CMK (cell line): Measurements from ENCODE around the gene FTCD.
"Not testable (repeated sequence)": the region's sequence is repeated elsewhere in the genome, so short reads cannot be mapped to it uniquely, and the experiment has no call there.

Source experiments
- DNase-seq: peaks from one replicate; pipeline ENCODE4 v3.0.0-alpha.2; 2010; ENCODE audit warnings: low read depth

FTCD gene

DNA sequence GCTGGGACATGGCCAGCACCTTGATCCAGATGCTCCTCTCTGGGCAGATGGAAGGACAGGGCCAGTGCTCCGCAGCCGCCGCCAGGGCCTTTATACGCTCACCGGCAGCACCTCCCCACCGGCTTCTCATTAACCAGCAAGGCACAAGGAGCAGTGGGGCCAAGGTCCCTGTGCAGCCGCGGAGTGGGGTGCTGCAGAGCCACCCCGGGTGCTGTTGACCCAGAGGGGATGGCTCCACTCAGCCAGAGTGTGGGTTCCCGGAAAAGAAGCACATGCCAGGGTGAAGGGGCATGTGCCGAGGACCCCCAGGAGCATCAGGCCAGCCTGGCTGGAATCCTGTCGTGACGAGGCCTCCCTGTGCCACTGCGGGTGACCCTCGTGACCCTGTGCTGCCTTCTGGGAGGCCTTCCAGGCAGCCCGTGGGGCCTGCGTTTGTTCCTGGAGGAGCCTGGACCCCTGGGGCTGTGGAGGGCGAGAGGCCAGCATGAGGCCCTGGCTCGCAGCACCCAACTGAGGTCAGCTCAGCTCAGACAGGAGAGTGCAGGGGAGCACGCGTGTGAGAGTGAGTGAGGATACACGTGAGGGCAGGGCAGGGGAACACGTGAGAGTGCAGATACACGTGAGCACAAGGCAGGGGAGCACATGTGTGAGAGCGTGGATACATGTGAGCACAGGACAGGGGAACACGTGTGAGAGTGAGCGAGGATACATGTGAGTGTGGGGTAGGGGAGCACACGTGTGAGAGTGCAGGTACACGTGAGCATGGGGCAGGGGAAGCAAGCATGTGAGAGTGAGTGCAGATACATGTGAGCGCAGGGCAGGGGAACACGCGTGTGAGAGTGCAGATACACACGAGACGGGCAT, at the start of gene FTCD:
Gene FTCD, minus strand, starts transcription at position 66 of the 864 bp plus-strand sequence. Its CDS starts 56 bp downstream, at position 10.
- no peak for DNase-seq

GRCh38 chr21:46205166-46205565, 49.8 kb upstream of the FTCD start:
- DNase-seq = no peak

DNA sequence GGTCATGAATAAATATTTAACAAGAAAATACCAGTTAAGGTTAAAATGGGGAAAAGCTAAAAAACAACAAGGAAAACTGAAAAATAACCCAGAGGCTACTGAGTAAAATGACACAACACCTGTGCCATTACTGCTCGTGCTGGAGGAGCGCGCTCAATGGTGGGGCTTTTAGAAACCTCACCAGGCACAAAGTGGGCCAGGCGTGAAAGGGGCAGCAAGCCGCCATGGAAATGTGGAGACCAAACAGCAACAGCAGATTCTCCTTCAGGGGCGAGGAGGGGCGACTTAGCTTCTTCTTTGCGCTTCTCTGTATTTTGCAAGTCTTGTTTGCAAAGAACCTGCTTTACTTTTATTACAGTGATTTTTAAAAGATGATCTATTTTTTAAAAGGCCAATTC, 47.8 kb upstream of the FTCD start:
- no peak for DNase-seq

GRCh38 chr21:46202592-46203202, 47.3 kb upstream of the FTCD start:
- no peak for DNase-seq

GRCh38 chr21:46200877-46201803, 45.8 kb upstream of the FTCD start:
- not testable (repeated sequence) for DNase-seq

DNA sequence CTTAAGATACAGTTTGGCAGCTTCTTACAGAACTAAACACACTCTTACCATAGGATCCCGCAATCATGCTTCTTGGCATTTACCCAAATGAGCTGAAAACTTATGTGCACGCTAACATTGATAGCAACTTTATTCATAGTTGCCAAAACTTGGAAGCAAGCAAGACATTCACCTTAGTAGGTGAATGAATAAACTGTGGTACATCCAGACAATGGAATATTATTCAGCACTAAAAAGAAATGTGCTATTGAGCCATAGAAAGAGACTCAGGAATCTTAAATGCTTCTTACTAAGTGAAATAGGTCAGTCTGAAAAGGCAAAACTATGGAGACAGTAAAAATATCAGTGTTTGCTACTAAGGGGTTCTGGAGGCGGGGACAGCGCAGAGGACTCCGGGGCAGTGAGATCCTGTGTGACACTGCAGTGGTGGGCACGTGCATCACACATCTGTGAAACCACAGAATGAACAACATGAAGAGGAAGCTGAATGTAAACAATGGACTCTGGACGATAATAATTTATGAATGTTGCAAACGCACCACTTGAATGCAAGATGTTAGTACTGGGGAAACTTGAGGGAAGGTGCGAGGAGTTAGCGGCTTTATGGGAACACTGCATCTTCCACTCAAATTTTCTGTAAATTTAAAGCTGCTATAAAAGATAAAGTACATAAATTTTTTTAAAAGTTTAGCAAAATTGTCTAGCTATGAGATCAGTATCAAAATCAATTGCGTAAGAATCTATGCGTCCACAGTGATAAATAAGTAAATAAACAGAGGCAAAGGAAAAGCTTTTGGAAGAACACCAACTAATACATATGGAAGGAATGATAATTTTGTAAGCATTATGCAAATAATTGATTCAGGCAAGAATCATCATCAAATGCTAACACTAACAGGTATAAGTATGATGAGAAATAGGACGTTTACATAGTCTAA, 44.3 kb upstream of the FTCD start:
- no peak for DNase-seq

GRCh38 chr21:46196733-46197132, 41.4 kb upstream of the FTCD start:
- no peak for DNase-seq

DNA sequence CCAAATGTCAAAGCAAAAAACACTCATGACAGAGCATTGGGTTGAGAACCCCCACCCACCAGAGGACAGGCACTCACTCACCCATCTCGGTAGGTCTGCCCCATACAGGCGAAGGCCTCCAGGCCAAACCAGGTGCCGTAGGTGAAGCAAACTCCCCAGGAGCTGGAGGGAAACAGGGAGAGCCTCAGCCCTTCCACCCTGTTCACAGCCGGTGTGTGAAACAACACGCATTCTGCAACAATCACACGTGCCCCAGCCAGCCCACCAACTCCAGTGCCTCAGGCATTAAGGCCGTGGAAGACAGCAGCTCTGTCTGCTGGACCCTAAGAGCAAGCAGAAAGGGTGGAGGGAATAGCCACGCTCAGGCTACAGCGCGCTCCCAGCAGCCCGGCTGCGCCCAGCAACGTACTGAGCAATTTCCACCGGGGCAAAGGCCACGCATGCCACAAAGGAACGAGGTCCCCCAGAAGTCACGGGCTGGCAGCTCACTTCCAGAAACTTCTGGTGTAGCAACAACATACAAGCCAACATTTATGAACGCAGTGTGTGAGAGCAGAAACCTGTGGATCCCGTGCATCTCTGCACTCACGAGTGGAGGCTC, 40.3 kb upstream of the FTCD start:
- DNase-seq = no peak

GRCh38 chr21:46194374-46195334, 39.3 kb upstream of the FTCD start:
- DNase-seq = no peak

GRCh38 chr21:46193829-46194373, 38.5 kb upstream of the FTCD start:
- no peak for DNase-seq

DNA sequence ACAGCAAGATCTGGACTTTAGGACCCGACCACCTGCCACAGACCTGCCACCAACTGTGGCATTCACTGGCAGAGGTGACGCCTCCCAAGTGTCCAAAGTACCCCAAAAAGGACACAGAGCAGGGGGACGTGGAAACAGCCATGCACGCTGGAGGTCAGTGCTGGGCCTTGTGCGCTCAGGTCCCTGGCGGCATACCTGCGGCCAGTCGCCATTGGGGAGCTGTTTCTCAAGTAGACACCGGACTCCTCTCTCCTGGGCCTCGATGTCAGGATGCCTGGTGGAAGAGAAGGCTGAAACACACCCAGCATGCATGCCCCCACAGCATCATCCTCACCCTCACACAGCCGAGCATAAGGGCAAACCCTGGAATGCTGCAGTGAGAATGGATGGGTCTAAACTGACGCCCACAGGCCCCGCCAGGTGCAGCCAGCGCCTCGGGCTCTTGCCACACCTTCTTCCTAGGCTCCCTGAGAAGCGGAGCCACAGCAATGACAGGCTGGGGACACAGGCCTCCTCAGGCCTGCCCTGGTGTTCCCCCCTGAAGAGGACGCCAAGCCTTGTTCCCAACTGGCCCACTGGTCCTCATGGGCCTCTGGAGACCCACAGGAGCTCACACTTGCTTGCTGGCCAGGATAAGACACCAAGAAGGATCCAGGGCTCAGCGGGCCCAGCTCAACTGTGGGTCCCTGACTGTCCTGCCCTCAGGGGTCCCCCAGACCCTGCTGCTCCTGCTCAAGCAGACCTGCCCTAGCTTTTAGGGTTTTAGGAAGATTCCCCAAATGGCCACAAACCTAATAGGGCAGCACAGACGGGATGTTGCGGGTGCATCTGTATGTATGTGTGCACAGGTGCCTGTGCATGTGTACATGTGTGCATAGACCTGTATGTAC, 36.6 kb upstream of the FTCD start:
- DNase-seq = no peak

DNA sequence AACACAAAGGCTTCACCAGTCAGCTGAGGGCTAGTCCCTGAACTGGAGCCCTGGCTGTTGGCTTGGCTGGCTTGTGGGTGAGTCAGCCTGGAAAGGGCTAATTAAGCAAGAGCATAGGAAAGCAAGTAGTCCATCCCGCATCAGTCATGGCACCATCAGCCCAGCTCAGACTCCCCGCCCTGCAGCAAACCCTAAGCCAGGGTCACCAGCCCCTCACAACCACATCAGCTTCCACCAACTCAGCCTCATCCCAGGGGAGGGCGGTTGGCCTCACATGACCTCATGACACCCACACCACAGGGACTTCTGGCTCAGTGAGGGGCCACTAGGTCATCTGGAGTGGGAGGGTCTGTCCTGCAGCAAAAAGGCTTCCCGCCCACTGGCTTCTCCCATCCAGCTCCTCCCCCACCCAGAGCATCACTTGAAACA, 35.9 kb upstream of the FTCD start:
- no peak for DNase-seq

GRCh38 chr21:46190491-46191131, 35.2 kb upstream of the FTCD start:
- DNase-seq = no peak

- no peak for DNase-seq
Measured at GRCh38 chr21:46189959-46190490, 34.6 kb upstream of the FTCD start.

DNA sequence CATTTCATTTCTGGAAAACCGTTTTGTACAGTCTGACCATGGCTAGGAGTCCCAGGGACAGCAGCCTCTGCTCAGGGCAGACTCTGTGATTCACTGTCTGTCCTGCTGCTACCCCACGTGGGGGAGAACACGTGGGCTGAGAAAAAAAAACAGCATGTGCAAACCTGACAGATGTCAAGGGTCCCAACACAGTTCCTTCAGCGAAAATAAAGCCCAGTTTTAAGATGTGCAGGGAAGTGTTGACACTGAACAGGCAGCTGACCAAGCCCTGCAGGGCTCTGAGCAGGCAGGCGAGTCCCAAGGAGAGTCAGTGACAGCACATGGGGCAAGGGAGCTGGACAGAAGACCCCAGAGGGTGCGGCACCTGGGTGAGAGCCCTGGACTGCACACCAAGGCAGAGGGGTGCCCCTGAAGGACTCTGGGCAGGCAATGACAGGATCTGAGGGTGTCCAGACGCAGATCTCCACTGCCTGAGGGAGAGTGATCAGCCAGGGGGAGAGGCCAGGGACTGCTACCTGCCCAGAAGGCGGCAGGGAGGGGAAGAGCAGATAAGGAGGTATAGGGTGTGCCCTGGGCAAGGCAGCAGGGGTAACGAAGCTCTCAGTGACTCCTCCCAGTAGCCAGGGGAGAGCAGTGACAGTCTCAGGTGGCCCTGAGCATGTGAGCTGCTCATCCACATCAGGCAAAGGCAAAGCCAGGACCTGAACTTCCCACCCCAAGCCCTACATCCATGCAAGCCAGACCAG, 34.0 kb upstream of the FTCD start:
- DNase-seq = no peak
